Measurements from ENCODE around the gene RAP1A. TPM values are rescaled to one million over a fixed set of nuclear protein-coding genes. Genes with fewer than 3 reads are reported as not detected.

Gene RAP1A
- total RNA-seq, 2 donors from 2014 or later = 28.5 to 35.0 TPM

DNA sequence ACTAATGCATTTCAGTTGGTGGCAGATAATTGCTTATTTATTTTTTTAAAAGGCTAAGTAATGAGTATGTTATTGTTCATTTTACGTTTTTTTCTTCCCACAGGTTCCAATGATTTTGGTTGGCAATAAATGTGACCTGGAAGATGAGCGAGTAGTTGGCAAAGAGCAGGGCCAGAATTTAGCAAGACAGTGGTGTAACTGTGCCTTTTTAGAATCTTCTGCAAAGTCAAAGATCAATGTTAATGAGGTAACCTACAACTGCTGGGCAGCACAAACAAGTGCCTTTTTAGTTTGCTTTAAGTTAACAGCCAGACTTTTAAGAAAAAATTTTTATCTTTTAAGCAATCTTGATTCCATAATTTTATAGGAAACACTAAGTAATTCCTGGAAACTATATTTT, 84.7 kb downstream of the RAP1A start:
- no peaks in the 10 kb centered on the region for H3K4me1 ChIP-seq (ENCODE audit: control insufficient read depth, insufficient read depth, low read length)
- no peak overlapping the region for H3K27ac ChIP-seq (ENCODE audit: low read depth, low read length)
- DNase-seq = no peak
- TF ChIP-seq CTCF (conservative IDR thresholded peaks at IDR 0.05) = no peak
- no peak overlapping the region for H3K4me3 ChIP-seq (ENCODE audit: low read length)
- Mint-ChIP-seq H3K9me3 (no peaks in the 10 kb centered on the region), H3K27me3 (ENCODE audit: insufficient read depth) (no peaks in the 10 kb centered on the region), H3K4me3 (no peak overlapping the region), H3K4me1 (no peaks in the 10 kb centered on the region), H3K36me3 (ENCODE audit: low read depth) (peaks cover 38% of the 10 kb centered on the region), H3K27ac (no peak overlapping the region)
- H3K9me3 ChIP-seq (ENCODE audit: control insufficient read depth, low read length) = no peaks in the 10 kb centered on the region
- H3K27me3 ChIP-seq (ENCODE audit: control insufficient read depth, insufficient read depth, low read length, poor library complexity, severe bottlenecking) = no peaks in the 10 kb centered on the region
- peaks cover 55% of the 10 kb centered on the region for H3K36me3 ChIP-seq (ENCODE audit: control insufficient read depth, insufficient read depth, low read length)
- no peak overlapping the region for H3K9ac ChIP-seq (ENCODE audit: extremely low read depth, low read length, poor library complexity, severe bottlenecking)
- WGBS, 2 experiments (ENCODE audit: insufficient coverage in 1 of 2, insufficient read length in 1 of 2) = 86 to 91% methylated on average over 1 to 2 of the region's 2 CpGs

DNA sequence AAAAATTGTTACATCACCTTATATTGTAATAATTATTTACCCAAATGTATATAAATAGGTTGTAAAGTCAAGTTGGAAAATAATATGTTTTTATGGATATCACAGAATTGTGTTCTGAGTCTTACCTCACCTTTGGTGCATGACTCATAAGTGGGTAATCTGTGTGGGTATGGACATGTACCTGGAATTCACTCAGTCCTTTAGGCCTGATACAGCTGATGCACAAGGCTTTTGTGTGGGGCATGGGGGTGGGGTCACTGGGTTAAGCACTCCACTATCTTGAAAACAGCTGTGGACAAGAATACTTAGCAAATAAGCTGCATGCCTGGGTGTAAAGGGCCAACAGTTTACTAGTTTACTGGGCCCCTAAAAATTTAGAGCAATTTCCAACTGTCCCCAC, 85.2 kb downstream of the RAP1A start:
- Mint-ChIP-seq H3K27ac (no peak overlapping the region), H3K4me1 (no peaks in the 10 kb centered on the region), H3K9me3 (no peaks in the 10 kb centered on the region), H3K27me3 (ENCODE audit: insufficient read depth) (no peaks in the 10 kb centered on the region), H3K4me3 (no peak overlapping the region), H3K36me3 (ENCODE audit: low read depth) (peaks cover 42% of the 10 kb centered on the region)
- TF ChIP-seq CTCF (conservative IDR thresholded peaks at IDR 0.05) = no peak
- Histone ChIP-seq H3K27ac (ENCODE audit: low read depth, low read length) (no peak overlapping the region), H3K9ac (ENCODE audit: extremely low read depth, low read length, poor library complexity, severe bottlenecking) (no peak overlapping the region), H3K4me1 (ENCODE audit: control insufficient read depth, insufficient read depth, low read length) (no peaks in the 10 kb centered on the region), H3K36me3 (ENCODE audit: control insufficient read depth, insufficient read depth, low read length) (peaks cover 58% of the 10 kb centered on the region), H3K4me3 (ENCODE audit: low read length) (no peak overlapping the region), H3K27me3 (ENCODE audit: control insufficient read depth, insufficient read depth, low read length, poor library complexity, severe bottlenecking) (no peaks in the 10 kb centered on the region), H3K9me3 (ENCODE audit: control insufficient read depth, low read length) (no peaks in the 10 kb centered on the region)
- DNase-seq = no peak

GRCh38 chr1:111705841-111706240, 86.3 kb downstream of the RAP1A start:
- Histone ChIP-seq H3K36me3 (ENCODE audit: control insufficient read depth, insufficient read depth, low read length) (peaks cover 59% of the 10 kb centered on the region), H3K4me1 (ENCODE audit: control insufficient read depth, insufficient read depth, low read length) (no peaks in the 10 kb centered on the region), H3K27ac (ENCODE audit: low read depth, low read length) (no peak overlapping the region), H3K9ac (ENCODE audit: extremely low read depth, low read length, poor library complexity, severe bottlenecking) (no peak overlapping the region), H3K9me3 (ENCODE audit: control insufficient read depth, low read length) (no peaks in the 10 kb centered on the region), H3K4me3 (ENCODE audit: low read length) (no peak overlapping the region), H3K27me3 (ENCODE audit: control insufficient read depth, insufficient read depth, low read length, poor library complexity, severe bottlenecking) (no peaks in the 10 kb centered on the region)
- no peak for TF ChIP-seq CTCF (conservative IDR thresholded peaks at IDR 0.05)
- Mint-ChIP-seq H3K27me3 (ENCODE audit: insufficient read depth) (no peaks in the 10 kb centered on the region), H3K9me3 (no peaks in the 10 kb centered on the region), H3K4me1 (no peaks in the 10 kb centered on the region), H3K36me3 (ENCODE audit: low read depth) (peaks cover 32% of the 10 kb centered on the region), H3K4me3 (no peak overlapping the region), H3K27ac (no peak overlapping the region)
- 91 to 100% methylated on average over 1 to 3 of the region's 3 CpGs for WGBS, 2 experiments (ENCODE audit: insufficient coverage in 1 of 2, insufficient read length in 1 of 2)
- no peak for DNase-seq
